ENCODE results near the gene BICRAL. TPM values are rescaled to one million over a fixed set of nuclear protein-coding genes. Genes with fewer than 3 reads are reported as not detected.

The BICRAL gene
- total and polyA plus RNA-seq, 2 donors (not counting 3 experiments of a cell fraction or from before 2014, with no cell fraction given): 5.6 to 6.8 TPM

- H3K36me3 ChIP-seq (ENCODE audit: control insufficient read depth in 2 of 2, extremely low read depth in 1 of 2, insufficient read depth in 2 of 2, low read length in 2 of 2): no peaks in the 10 kb centered on the region
- H3K4me3 ChIP-seq (replicated peaks in 1 of 3; ENCODE audit: insufficient read depth in 1 of 3, low read depth in 1 of 3, low read length in 3 of 3): no peak overlapping the region
- POLR2A ChIA-PET: interaction anchor here (0.6 kb wide), 1 partner anchor 22 kb away, joined by 6 read pairs; no protein-coding TSS in a partner anchor
- H3K9ac ChIP-seq (replicated peaks; ENCODE audit: extremely low read depth, insufficient read depth, low read length): no peak overlapping the region
- CTCF ChIA-PET: no interaction called here
- peaks cover 40% of the 10 kb centered on the region for H3K79me2 ChIP-seq (ENCODE audit: control insufficient read depth, insufficient read depth, low read length)
- BruUV-seq (replicated peaks): no TSS peak
- no peak overlapping the region for H3K27ac ChIP-seq (ENCODE audit: insufficient read depth, low read depth, low read length)
- H3K9me3 ChIP-seq (replicated peaks; ENCODE audit: control insufficient read depth, insufficient read depth, low read length): no peaks in the 10 kb centered on the region
- TF ChIP-seq POLR2AphosphoS5 (IDR thresholded peaks at IDR 0.05; ENCODE audit: insufficient read depth, low read depth, low read length) (no peak), EZH2 (IDR thresholded peaks at IDR 0.05; ENCODE audit: borderline replicate concordance, low read depth, low read length, severe bottlenecking) (no peak), POLR2A (IDR thresholded peaks at IDR 0.05; ENCODE audit: low read depth, low read length) (no peak)
- no peaks in the 10 kb centered on the region for H4K20me1 ChIP-seq (replicated peaks; ENCODE audit: control insufficient read depth, extremely low read depth, insufficient read depth, low read length)
- H3K27me3 ChIP-seq (ENCODE audit: control insufficient read depth in 2 of 2, insufficient read depth in 2 of 2, low read length in 2 of 2): no peaks in the 10 kb centered on the region
- intact Hi-C loops (cut with micrococcal nuclease) (no loop called here), dilution Hi-C loops (cut with MboI; ENCODE audit: extremely low pct_ligation_motif_present, low sequenced_read_pairs) (no loop called here)
- no peak overlapping the region for H2AFZ ChIP-seq (ENCODE audit: low read depth, low read length)
- H3K4me1 ChIP-seq (ENCODE audit: control insufficient read depth, extremely low read depth, insufficient read depth, low read length): peaks cover 10% of the 10 kb centered on the region
- H3K9me1 ChIP-seq (replicated peaks; ENCODE audit: control insufficient read depth, extremely low read depth, insufficient read depth, low read length): no peaks in the 10 kb centered on the region
- DNase-seq (ENCODE audit: low read depth, low spot score) (no peak), FAIRE-seq (no peak)
- no peak overlapping the region for H3K4me2 ChIP-seq (ENCODE audit: insufficient read depth, low read length)
Measured at GRCh38 chr6:42788671-42789070, 6.8 kb downstream of the BICRAL start.

GRCh38 chr6:42790549-42791181 lies 8.8 kb downstream of the BICRAL start:
- ChIA-PET CTCF (interaction anchor here (0.9 kb wide), 1 partner anchor 8 kb away, joined by 3 read pairs; the partner anchor contains the start of gene BICRAL), POLR2A (interaction anchor here (0.6 kb wide), 1 partner anchor 8 kb away, joined by 16 read pairs; the partner anchor contains the start of gene BICRAL)
- Histone ChIP-seq H3K27ac (ENCODE audit: insufficient read depth, low read depth, low read length) (no peak overlapping the region), H3K27me3 (ENCODE audit: control insufficient read depth in 2 of 2, insufficient read depth in 2 of 2, low read length in 2 of 2) (no peaks in the 10 kb centered on the region), H3K36me3 (ENCODE audit: control insufficient read depth in 2 of 2, extremely low read depth in 1 of 2, insufficient read depth in 2 of 2, low read length in 2 of 2) (no peaks in the 10 kb centered on the region), H3K9me3 (replicated peaks; ENCODE audit: control insufficient read depth, insufficient read depth, low read length) (no peaks in the 10 kb centered on the region), H3K4me3 (replicated peaks in 1 of 3; ENCODE audit: insufficient read depth in 1 of 3, low read depth in 1 of 3, low read length in 3 of 3) (no peak overlapping the region), H3K79me2 (ENCODE audit: control insufficient read depth, insufficient read depth, low read length) (peaks cover 22% of the 10 kb centered on the region), H3K4me1 (ENCODE audit: control insufficient read depth, extremely low read depth, insufficient read depth, low read length) (no peaks in the 10 kb centered on the region), H3K9ac (replicated peaks; ENCODE audit: extremely low read depth, insufficient read depth, low read length) (no peak overlapping the region), H4K20me1 (replicated peaks; ENCODE audit: control insufficient read depth, extremely low read depth, insufficient read depth, low read length) (no peaks in the 10 kb centered on the region), H3K4me2 (ENCODE audit: insufficient read depth, low read length) (no peak overlapping the region), H2AFZ (ENCODE audit: low read depth, low read length) (no peak overlapping the region), H3K9me1 (replicated peaks; ENCODE audit: control insufficient read depth, extremely low read depth, insufficient read depth, low read length) (no peaks in the 10 kb centered on the region)
- TF ChIP-seq POLR2AphosphoS5 (IDR thresholded peaks at IDR 0.05; ENCODE audit: insufficient read depth, low read depth, low read length): no peak
- TF ChIP-seq MYC (IDR thresholded peaks at IDR 0.05; ENCODE audit: low read depth, low read length): no peak
- no peak for TF ChIP-seq MAX (IDR thresholded peaks at IDR 0.05; ENCODE audit: insufficient read depth, insufficient read length)
- no peak for TF ChIP-seq EZH2 (IDR thresholded peaks at IDR 0.05; ENCODE audit: borderline replicate concordance, low read depth, low read length, severe bottlenecking)
- no peak for TF ChIP-seq POLR2A (IDR thresholded peaks at IDR 0.05; ENCODE audit: low read depth, low read length)
- no peak for TF ChIP-seq CTCF (IDR thresholded peaks at IDR 0.05; ENCODE audit: extremely low read depth in 1 of 2, insufficient read depth in 1 of 2, low read depth in 1 of 2, low read length in 2 of 2)
- TF ChIP-seq JUN (IDR thresholded peaks at IDR 0.05; ENCODE audit: borderline replicate concordance, insufficient read depth, insufficient read length, low read depth): no peak
- no peak for TF ChIP-seq FOS (IDR thresholded peaks at IDR 0.05; ENCODE audit: borderline replicate concordance, insufficient read depth, low read length)
- no peak for TF ChIP-seq GATA2 (IDR thresholded peaks at IDR 0.05; ENCODE audit: insufficient read depth, insufficient read length, low read depth, low read length)
- no TSS peak for BruUV-seq (replicated peaks)
- dilution Hi-C loops (cut with MboI; ENCODE audit: extremely low pct_ligation_motif_present, low sequenced_read_pairs): no loop called here
- intact Hi-C loops (cut with micrococcal nuclease): no loop called here
- FAIRE-seq: no peak
- DNase-seq (ENCODE audit: low read depth, low spot score): no peak

All from endothelial cell of umbilical vein (primary cell).